Measurements from ENCODE around the gene RNF223.
"Not testable (repeated sequence)": the region's sequence is repeated elsewhere in the genome, so short reads cannot be mapped to it uniquely, and the experiment has no call there.

The RNF223 gene

GRCh38 chr1:1069711-1070676 lies 4.1 kb downstream of the RNF223 start:
- DNase-seq: peak; percentile 71

GRCh38 chr1:1069056-1069710 lies 4.9 kb downstream of the RNF223 start:
- peak; percentile 96 for DNase-seq

- peak; percentile 83 for DNase-seq
These were observed 5.5 kb downstream of the RNF223 start for GRCh38 chr1:1068517-1069055.

GRCh38 chr1:1067860-1068516 lies 6.1 kb downstream of the RNF223 start:
- DNase-seq: no peak

GRCh38 chr1:1067284-1067859 lies 6.7 kb downstream of the RNF223 start:
- no peak for DNase-seq

- no peak for DNase-seq
These were observed 7.5 kb downstream of the RNF223 start for GRCh38 chr1:1066403-1067283.

GRCh38 chr1:1065940-1066304 lies 8.2 kb downstream of the RNF223 start:
- not testable (repeated sequence) for DNase-seq

- no peak for DNase-seq
These were observed 8.7 kb downstream of the RNF223 start for GRCh38 chr1:1065265-1065939.

- peak; percentile 96 for DNase-seq
These were observed 9.9 kb downstream of the RNF223 start for GRCh38 chr1:1063945-1064831.

GRCh38 chr1:1063261-1063944 lies 10.7 kb downstream of the RNF223 start:
- DNase-seq: no peak

GRCh38 chr1:1062348-1063163 lies 11.6 kb downstream of the RNF223 start:
- DNase-seq: no peak

- no peak for DNase-seq
These were observed 12.3 kb downstream of the RNF223 start for GRCh38 chr1:1061682-1062345.

GRCh38 chr1:1060281-1061000 lies 13.7 kb downstream of the RNF223 start:
- no peak for DNase-seq

- DNase-seq: peak; percentile 97
These were observed 14.4 kb downstream of the RNF223 start for GRCh38 chr1:1059494-1060280.

GRCh38 chr1:1058921-1059493 lies 15.1 kb downstream of the RNF223 start:
- DNase-seq: peak; percentile 79

Data from activated effector memory CD4-positive, alpha-beta T cell treated with anti-CD3 and anti-CD28 coated beads, Interleukin-2, amount 50 U/mL, for 16 hours (primary cell).